ENCODE data around the gene ZDHHC21. TPM values are rescaled to one million over a fixed set of nuclear protein-coding genes. Genes with fewer than 3 reads are reported as not detected.

The ZDHHC21 gene
- total and polyA plus RNA-seq, 2 donors (not counting 1 experiment from before 2014, with no cell fraction given) = 5.2 to 8.6 TPM

DNA sequence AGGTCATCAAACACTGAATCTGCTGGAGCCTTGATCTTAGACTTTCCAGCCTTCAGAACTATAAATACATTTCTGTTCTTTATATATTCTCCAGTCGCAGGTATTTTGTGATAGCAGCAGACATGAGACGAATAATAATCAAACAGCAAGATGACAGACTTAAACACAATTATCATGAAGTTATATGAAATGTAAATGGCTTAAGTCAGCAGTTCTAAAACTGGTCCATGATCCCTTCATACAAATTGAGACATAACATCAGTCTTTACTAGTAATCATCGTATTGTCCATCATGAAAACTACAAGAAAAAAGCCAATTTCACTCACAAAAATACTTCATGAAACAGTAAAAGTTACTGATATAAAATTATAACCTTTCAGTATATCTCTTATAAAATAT, 101.8 kb downstream of the ZDHHC21 start:
- no peak for DNase-seq (ENCODE audit: low read depth in 2 of 2)
- Histone ChIP-seq H2AFZ (ENCODE audit: low read length) (no peak overlapping the region), H3K4me3 (replicated peaks in 1 of 4; ENCODE audit: control extremely low read depth in 1 of 4, insufficient read depth in 1 of 4, low read depth in 3 of 4, low read length in 4 of 4) (no peak overlapping the region), H4K20me1 (ENCODE audit: control insufficient read depth, extremely low read depth, insufficient read depth, low read length) (no peaks in the 10 kb centered on the region), H3K27ac (ENCODE audit: insufficient read depth, low read length) (no peak overlapping the region), H3K27me3 (ENCODE audit: control insufficient read depth, insufficient read depth, low read length) (no peaks in the 10 kb centered on the region), H3K9ac (ENCODE audit: insufficient read depth, low read length) (no peak overlapping the region), H3K4me1 (ENCODE audit: control insufficient read depth, extremely low read depth, insufficient read depth, low read length) (no peaks in the 10 kb centered on the region), H3K9me3 (ENCODE audit: control insufficient read depth, insufficient read depth, low read depth, low read length) (no peaks in the 10 kb centered on the region), H3K4me2 (ENCODE audit: extremely low read depth, insufficient read depth, low read length) (no peak overlapping the region), H3K79me2 (ENCODE audit: control insufficient read depth, insufficient read depth, low read length) (no peaks in the 10 kb centered on the region), H3K36me3 (ENCODE audit: control insufficient read depth, insufficient read depth, low read length) (no peaks in the 10 kb centered on the region)
- TF ChIP-seq CTCF (conservative IDR thresholded peaks at IDR 0.05 in 1 of 2, IDR thresholded peaks at IDR 0.05 in 1 of 2; ENCODE audit: low read depth in 1 of 2, low read length in 2 of 2) = no peak
- no peak for TF ChIP-seq EZH2 (IDR thresholded peaks at IDR 0.05; ENCODE audit: low read length, missing control alignments)

DNA sequence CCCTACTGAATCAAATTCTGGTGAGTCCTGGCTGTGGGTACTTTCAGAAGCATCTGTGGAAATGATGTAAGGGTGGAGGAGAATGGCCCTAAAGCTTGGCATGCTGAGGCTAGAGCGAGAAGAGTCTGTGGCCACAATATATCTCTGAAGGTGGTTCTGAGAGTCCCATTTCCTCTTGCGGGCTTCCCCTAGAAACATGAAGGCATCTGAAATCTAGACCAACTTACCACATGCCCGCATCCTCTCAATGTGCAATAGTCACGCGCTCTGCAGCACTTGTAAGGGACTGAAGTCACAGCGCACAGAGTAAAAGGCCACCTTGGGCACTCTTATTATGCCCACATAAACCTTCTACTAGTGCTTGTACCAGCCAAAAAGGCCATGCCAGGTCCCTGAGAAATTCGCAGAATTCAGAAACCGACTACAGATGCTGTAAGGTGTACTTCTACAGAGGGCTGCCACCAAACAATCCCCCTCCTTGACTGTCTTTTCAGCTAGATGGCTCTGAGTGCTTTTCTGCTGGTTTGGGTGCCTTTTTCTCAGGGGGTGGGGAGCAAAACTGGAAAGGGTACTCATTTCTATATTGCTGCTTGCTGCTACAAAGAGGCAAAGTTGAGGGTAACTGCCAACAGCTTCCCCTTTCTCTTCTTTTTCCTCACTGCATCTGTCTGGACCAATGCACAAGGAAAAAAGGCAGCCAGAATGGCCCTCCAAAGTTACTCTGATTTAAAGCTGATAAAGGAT, 107.3 kb downstream of the ZDHHC21 start:
- TF ChIP-seq CTCF (conservative IDR thresholded peaks at IDR 0.05 in 1 of 2, IDR thresholded peaks at IDR 0.05 in 1 of 2; ENCODE audit: low read depth in 1 of 2, low read length in 2 of 2) = no peak
- H2AFZ ChIP-seq (ENCODE audit: low read length) = no peak overlapping the region

GRCh38 chr9:14584571-14584970, 108.7 kb downstream of the ZDHHC21 start:
- no peak for TF ChIP-seq EZH2 (IDR thresholded peaks at IDR 0.05; ENCODE audit: low read length, missing control alignments)
- no peak for TF ChIP-seq CTCF (conservative IDR thresholded peaks at IDR 0.05 in 1 of 2, IDR thresholded peaks at IDR 0.05 in 1 of 2; ENCODE audit: low read depth in 1 of 2, low read length in 2 of 2)
- Histone ChIP-seq H2AFZ (ENCODE audit: low read length) (no peak overlapping the region), H3K9ac (ENCODE audit: insufficient read depth, low read length) (no peak overlapping the region), H3K4me1 (ENCODE audit: control insufficient read depth, extremely low read depth, insufficient read depth, low read length) (no peaks in the 10 kb centered on the region), H3K4me3 (replicated peaks in 1 of 4; ENCODE audit: control extremely low read depth in 1 of 4, insufficient read depth in 1 of 4, low read depth in 3 of 4, low read length in 4 of 4) (no peak overlapping the region), H3K9me3 (ENCODE audit: control insufficient read depth, insufficient read depth, low read depth, low read length) (no peaks in the 10 kb centered on the region), H3K27me3 (ENCODE audit: control insufficient read depth, insufficient read depth, low read length) (no peaks in the 10 kb centered on the region), H3K4me2 (ENCODE audit: extremely low read depth, insufficient read depth, low read length) (no peak overlapping the region), H4K20me1 (ENCODE audit: control insufficient read depth, extremely low read depth, insufficient read depth, low read length) (no peaks in the 10 kb centered on the region), H3K36me3 (ENCODE audit: control insufficient read depth, insufficient read depth, low read length) (no peaks in the 10 kb centered on the region), H3K79me2 (ENCODE audit: control insufficient read depth, insufficient read depth, low read length) (no peaks in the 10 kb centered on the region), H3K27ac (ENCODE audit: insufficient read depth, low read length) (no peak overlapping the region)
- no peak for DNase-seq (ENCODE audit: low read depth in 2 of 2)

More for the DNA sequence above, 107.3 kb downstream of the ZDHHC21 start:
- Histone ChIP-seq H3K9me3 (ENCODE audit: control insufficient read depth, insufficient read depth, low read depth, low read length) (no peaks in the 10 kb centered on the region), H3K79me2 (ENCODE audit: control insufficient read depth, insufficient read depth, low read length) (no peaks in the 10 kb centered on the region), H4K20me1 (ENCODE audit: control insufficient read depth, extremely low read depth, insufficient read depth, low read length) (no peaks in the 10 kb centered on the region), H3K27me3 (ENCODE audit: control insufficient read depth, insufficient read depth, low read length) (no peaks in the 10 kb centered on the region), H3K9ac (ENCODE audit: insufficient read depth, low read length) (no peak overlapping the region), H3K27ac (ENCODE audit: insufficient read depth, low read length) (no peak overlapping the region), H3K4me2 (ENCODE audit: extremely low read depth, insufficient read depth, low read length) (no peak overlapping the region), H3K4me3 (replicated peaks in 1 of 4; ENCODE audit: control extremely low read depth in 1 of 4, insufficient read depth in 1 of 4, low read depth in 3 of 4, low read length in 4 of 4) (no peak overlapping the region), H3K36me3 (ENCODE audit: control insufficient read depth, insufficient read depth, low read length) (no peaks in the 10 kb centered on the region), H3K4me1 (ENCODE audit: control insufficient read depth, extremely low read depth, insufficient read depth, low read length) (no peaks in the 10 kb centered on the region)
- no peak for DNase-seq (ENCODE audit: low read depth in 2 of 2)

Data from fibroblast of lung (primary cell).